GM21390 (cell line): ENCODE measurements around the gene TP53TG5.
"Not testable (repeated sequence)": the region's sequence is repeated elsewhere in the genome, so short reads cannot be mapped to it uniquely, and the experiment has no call there.

Source experiments
- ATAC-seq: cut with Tn5 transposase; IDR thresholded peaks from one replicate; pipeline ENCODE4 v1.9.1; 2021; ENCODE audit not compliant: unreplicated experiment

The TP53TG5 gene

DNA sequence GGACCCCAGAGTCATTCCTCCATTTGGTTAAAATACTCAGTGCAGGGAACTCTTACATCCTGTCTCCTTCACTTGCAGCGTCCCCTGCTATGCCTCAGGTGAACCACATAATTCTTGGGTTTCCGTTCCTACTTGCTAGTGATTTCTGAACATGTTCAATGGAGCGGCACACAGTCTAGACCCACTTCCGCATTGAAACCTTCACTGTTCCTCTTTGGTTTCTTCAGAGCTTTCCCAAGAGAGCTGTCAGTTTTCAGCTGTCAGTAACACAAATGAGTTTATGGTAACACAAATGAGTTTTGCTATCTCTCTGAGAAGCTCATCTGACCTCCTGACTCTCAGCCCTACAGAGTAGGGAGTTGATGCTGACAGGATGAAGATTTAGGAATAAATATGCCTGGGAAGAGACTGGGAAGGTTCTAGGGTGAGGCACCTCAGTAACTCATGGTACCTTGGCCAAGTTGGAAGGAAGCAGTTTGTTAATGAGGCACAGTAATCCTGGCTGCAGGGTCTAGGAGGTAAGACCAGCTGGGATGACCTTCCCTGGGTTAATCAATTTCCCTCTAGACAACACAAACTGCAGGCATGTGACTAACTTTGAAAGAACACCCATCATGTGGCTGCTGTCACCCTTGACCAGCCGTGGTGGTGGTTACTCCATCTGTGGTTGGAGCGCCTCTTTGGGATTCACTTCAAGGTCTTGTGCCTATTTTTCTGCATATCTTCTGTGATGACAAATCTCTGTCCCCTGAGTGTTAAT, 9.7 kb downstream of the TP53TG5 start:
- peak; percentile 84 for ATAC-seq

DNA sequence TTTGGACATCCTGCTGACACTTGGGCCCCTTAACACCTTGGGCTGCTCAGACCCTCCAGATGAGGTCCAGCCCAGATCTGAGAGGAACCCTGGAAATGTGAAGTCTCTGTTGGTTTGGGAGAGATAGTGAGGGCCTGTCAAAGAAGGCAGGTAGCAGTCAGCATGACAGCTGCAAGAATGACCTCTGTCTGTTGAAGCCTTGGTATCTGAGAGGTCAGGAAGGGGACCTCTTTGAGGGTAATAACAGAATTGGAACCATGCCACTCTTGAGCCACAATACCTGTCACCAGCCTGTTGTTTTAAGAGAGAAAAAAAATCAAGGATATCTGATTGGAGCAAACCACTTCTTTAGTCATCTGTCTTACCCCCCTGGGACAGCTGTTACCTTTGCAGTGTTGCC, 11.0 kb downstream of the TP53TG5 start:
- no peak for ATAC-seq

DNA sequence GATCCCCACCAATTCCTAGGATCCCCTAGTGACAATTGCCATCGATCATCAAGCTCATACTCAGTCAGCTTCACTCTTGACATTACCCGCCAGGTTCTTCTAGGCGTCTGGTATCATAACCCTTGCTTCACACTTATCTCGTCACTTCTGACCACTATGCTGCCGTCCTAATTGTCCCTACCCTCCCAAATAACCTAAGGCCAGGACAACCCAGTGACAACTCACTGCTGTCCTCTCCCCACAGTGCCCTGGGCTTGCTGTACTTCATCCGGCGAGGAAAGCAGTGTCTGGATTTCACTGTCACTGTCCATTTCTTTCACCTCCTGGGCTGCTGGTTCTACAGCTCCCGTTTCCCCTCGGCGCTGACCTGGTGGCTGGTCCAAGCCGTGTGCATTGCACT, 11.5 kb downstream of the TP53TG5 start:
- no peak for ATAC-seq

DNA sequence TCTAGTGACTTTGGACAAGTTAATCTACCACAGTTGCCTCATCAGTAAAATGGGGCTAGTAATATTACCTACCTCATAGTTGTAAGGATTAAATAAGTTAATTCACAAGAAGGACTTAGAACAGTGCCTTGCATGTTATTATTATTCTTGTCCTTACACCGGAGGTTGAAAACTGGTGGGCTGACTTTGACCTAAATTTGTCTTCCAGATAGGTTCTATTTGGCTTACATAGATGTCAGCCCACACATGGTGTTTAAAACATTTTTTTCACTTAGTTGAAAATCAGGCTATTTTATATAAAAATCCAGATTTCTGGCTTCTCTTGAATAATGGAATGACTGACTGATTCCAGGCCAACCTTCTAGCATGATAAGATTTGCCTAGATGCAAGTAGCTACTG, 11.9 kb downstream of the TP53TG5 start:
- no peak for ATAC-seq

DNA sequence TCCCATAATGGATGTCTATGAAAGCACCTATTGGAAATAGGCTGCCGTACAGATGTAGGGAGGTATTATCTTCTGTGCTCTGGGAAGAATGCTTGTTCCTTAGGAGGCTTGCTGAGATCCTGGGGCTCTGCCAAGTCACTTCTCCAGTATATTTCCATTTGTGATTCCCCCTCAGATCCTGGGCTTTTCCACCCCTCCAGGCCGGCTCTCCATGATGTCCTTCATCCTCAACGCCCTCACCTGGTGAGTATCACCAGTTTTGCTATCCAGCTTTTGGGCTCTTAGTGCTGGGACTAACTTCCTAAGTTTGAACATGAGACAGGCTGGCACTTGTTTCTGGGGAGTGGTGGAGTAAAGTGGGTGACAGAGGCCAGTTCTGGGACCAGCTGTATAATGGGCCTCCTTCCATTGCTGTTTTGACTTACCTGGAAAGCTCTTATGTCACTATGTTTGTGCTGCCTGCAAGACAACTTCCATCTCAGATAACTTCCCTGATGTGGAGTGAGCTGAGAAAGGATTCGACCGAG, 12.6 kb downstream of the TP53TG5 start:
- ATAC-seq, result no peak

DNA sequence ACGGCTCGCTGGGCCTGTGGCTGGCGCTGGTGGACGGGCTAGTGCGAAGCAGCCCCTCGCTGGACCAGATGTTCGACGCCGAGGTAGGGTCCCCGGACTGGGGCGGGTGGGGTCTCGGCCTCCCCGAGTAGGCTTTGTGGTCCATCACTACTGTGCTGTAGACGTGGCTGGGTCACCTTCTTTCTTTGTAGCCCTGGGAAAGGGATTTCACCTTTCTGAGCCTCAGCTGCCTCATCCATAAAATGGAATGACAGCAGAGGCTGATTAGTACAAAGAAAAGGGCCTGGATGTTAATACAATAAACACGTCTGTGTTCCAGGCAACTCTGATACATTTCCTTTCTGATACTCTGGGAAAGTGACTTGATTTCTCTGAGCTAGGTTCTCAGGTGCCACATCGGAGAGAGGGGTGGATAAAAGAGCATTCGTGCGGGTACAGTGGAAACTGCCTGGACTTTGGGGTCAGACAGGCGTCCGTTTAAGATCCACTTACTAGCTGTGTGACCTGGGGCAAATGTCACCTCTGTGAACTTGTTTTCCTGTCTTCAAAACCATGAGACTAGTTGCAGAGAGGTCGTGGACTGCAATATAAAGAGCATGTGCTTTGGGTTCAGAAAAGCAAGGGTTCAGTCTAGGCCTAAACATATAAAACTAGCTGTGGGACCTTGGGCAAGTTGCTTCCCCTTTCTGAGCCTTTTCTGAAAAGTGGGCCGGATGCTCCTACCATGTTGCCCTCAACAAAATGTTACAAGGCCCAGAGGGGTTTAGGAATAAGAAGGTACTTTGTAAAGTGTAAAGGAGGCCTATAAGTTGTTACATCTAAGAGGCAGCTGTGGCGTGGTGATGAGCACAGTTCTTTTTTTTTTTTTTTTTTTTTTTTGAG, 14.3 kb downstream of the TP53TG5 start:
- ATAC-seq, result no peak

DNA sequence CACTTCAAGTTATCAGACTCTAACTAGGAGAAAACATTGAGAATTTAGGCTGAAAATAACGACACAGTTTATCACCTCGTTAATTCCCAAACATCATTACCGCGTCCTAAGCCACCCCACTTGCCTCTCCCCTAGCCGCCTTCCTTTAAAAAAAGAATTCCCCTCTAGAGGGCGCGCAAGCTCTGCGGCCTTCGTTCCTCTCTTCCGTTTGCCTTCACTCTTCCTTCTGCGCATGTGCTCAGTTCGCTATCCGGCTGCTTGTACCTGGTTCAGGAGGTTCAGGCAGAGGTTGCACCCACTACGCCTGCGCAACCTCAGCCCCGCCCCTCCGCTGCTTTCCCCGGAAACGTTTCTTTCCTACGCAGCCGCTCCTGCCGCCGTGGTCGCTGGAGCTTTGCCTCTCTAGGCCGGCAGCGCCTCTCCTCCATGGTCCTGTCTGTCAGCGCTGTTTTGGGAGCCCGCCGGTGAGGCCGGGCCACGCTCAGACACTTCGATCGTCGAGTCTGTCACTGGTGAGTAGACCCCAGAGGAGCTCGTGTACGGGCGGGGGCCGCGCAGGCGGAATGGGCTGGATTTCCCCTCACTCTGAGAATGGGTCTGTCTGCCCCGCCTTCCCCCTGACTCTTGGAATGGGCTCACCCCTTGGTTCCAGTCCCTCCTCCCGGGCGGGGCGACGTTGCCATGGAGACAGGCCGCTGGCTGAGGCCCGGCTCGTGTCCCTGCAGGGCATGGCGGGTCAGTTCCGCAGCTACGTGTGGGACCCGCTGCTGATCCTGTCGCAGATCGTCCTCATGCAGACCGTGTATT, 15.1 kb downstream of the TP53TG5 start, which contains the start of gene SYS1:
SYS1 (plus strand) TSS at position 353 of the 807 bp plus-strand sequence; CDS start at position 729, 376 bp downstream.
- ATAC-seq, result peak; percentile 68

DNA sequence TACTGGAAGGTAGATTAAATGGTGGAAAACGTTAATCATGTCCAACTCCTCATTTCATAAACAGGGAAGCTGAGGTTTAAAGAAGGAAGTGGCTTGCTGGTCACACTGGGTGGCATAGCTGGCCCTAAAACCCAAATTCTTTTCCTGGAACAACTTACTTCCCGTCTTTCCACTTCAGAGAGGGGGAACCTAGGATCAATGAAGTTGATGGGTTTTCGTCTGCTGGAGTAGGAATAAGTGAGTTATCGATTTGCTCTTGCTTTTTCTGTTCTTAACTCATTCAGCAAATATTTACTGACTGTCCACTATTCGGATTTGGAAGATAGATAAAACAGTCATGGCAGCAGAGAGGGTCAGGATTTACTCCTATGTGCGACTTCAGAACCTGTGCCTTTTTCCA, 16.3 kb downstream of the TP53TG5 start:
- ATAC-seq, result no peak

DNA sequence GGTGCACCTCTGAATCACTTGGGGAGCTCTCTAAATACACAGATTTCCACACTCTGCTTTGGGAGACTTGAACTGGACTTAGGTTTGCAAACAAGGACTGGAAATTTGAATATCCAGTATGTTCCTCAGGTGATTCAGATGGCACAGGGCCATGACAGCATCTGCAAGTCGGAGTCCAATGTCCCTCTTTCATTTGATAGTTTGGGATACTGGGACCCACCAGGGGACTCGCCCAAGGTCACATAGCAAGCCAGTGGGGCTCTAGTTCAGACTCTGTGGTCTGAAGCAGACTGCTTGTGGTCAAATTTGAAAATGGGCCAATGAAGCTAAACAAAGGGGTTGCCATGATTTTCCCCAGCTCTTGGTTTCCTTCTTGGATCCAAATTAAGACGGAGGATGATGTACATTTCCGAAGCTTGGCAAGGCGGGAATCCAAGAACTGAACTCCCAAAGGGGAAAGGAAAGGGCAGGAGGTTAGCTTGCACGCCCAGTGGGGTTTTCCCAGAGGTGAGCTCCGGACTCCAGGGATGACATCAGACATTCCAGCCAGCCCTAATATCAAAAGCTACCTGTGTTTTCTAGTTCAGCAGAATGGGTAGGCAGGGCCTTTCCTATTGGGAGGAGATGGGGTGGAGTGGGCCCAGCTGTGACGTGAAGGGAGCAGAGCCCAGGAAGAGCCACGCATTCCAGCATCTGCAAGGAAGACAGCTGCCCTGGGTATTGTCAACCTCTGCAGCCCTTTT, 18.5 kb downstream of the TP53TG5 start:
- no peak for ATAC-seq

DNA sequence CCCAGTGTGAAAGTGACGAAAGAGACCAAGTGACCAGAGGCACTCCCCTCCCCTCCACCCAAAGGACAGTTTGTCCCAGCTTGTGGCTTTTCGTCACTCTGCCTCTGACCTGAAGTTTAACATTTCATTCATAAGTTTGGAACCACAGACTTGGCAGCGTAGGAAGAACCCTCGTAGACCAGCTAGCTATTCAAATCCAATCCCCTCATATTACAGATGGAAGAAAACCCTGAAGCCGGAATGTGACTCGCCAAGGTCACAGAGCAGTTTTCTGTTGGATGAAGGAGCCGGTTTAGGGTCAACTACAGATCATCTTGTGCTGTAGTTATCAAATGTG, 19.1 kb downstream of the TP53TG5 start:
- ATAC-seq, result no peak

DNA sequence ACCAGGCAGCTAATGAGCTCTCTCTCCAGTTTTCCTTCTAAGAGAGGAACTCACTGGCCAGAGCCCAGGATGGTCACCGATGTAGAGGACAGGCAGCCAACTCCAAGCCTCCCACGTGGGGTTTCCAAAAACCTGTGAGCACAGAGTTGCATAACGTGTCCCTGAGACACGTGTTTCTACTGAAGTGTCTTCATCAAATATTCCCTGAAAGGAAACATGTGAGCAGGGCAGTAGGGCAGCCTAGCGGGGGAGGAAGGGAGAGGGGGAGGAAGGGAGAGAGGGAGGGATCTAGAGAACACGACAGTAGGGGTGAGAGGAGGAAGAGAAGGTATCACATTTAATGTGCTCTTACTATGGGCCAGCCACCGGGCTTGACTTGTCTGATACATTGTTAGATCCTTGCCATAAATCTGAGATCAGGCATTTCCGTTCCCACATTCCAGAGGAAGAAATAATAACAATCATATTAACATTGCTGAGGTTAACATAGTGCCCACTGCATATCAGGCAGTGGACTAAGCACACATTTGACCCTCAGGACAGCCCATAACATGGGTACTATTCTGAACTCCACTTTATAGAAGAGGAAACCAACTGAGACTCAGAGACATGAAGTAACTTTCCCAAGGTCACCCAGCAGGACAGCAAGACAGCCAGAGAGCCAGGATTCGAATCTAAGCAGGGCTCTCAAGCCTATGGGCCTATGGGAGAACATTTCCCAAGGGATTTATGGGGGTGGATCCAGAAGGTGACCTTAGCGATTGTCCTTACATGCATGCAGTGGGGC, 19.6 kb downstream of the TP53TG5 start:
- ATAC-seq, result no peak

DNA sequence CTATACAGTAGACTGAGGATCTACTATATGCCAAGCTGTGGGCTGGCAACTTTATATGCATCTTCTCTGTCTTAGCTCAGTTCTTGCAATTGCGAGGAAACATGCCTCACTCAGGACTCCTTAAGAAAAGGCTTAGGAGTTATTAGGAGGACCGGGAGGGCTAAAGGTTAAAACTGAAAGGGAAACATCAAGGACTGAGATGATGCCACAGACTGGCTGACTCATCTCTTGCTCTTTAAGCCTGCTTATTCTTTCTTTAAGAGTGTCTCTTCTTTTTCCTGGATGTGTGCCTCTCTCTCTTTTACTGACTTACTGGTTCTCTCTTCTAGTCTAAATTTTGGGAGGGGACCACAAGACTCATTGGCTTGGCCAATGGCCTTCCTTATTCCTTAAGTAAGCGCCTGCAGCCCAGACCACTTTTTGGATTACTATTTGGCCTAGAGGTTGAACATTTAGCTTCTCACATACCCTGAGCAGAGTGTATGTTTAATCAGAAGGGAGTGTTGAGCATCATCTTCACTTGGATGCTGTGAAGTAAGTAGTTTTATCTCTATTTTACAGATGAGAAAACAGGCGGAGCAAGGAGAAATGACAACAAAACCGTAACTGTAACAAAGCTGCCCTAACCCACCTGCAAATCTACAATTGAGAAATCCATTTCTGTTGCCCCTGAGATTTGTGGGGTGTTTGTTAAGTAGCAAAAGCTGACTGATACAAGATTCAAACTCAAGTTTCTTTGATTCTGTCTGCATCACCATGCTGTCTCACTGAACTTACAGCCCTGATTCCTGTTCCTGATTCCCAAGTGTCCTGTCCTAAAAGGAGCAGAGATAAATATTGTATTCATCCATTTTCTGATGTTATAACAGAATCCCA, 22.7 kb downstream of the TP53TG5 start:
- no peak for ATAC-seq

DNA sequence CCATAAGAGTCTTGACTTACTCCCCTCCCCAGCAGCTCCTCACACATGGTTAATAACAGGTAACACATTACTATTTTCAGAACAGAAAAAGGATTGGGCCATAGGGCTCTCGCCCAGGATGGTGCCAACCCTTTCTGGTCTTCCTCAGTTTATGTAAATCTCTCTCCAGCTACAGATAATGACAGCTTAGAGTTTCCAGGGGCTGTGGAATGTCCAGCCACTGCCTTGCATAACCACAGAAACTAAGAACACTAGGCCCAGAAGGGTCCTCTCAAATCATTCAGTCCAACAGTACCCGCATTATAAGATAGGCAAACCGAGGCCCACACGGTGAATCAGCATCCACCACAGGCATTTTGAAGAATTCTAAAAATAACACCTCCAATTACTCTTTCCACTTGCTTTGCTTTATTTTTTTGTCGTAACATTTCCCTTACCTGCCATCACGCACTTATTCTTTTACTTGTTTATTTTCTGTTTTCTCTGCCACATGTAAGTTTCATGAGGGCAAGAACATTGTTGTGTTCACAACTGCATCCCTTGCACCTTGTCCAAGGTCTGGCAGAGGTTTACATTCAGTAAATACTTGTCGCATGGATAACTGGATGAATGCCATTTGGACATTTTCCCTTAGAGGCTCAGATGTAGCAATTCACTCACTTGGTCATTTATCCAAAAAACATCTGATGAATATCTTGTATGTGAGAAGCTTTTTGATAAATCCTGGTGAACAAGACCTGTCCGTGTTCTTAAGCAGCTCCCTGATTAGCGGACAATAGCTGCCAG, 23.5 kb downstream of the TP53TG5 start:
- ATAC-seq, result no peak

DNA sequence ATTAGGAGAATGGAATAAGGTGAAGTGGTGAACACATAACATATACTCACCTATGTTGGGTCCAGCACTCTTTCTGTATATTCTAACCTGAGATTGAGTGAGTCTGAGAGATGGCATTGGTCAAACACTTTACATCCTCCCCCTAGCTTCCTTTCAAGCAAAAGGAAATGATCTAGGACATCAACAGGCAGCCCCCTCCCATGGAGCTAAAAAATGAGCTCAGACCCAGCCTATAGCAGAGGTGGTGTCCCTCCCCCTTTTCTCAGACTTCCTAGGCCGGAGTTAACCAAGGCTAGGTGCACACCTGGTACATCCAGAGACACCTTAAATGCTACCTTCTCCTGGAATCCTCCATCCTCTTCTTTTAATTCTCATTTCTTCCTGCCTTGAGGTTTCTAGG, 24.4 kb downstream of the TP53TG5 start:
- ATAC-seq, result no peak

DNA sequence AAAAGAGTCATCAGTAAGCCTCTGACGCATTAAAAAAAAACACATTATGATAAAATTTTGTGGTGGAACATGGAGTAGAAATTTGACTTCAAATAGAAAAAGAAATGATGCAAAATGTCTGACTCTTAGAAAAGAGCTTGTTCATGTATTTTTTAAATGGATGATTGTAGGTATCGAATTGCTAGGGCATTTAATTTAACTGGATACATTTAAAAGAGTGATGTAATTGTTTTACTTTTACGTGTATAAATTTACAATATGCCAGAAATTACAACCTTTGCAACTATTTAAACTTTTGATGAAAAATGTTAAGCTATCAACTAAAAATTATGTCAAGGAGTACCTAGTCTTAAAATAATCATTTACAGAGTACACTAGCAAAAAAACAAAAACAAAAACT, 25.4 kb downstream of the TP53TG5 start:
- ATAC-seq, result no peak

DNA sequence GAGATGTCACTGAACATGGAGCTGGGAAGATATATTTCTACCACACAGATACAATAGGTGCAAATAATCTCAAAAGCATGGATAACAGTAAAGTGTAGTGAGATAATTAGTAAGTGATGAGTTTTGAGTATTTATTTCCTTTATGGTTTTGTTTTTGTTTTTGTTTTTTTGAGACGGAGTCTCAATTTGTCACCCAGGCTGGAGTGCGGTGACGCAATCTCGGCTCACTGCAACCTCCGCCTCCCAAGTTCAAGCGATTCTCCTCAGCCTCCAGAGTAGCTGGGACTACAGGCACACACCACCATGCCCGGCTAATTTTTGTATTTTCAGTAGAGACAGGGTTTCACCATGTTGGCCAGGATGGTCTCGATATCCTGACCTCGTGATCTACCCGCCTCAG, 27.3 kb downstream of the TP53TG5 start:
- ATAC-seq, result not testable (repeated sequence)

DNA sequence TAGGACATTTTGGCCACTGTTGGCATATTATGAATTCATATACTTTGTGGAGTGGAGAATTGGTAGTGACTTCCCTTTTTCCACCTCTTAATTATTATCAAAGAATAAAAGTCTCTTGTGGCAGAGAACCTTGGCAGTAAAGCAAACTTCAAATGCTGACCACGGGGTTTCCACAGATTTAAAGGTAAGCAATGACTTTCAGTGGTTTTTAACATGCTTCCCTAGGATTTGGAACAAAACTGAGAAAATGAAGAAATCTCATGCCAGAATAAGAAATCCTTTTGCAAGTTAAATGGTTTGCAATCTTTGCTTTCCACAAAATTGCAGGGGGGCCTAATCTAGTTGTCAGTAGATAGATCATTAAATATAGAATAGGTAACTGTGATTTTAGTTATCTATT, 27.9 kb downstream of the TP53TG5 start:
- no peak for ATAC-seq
